ENCODE results near the gene RHBDL1.

Gene RHBDL1

DNA sequence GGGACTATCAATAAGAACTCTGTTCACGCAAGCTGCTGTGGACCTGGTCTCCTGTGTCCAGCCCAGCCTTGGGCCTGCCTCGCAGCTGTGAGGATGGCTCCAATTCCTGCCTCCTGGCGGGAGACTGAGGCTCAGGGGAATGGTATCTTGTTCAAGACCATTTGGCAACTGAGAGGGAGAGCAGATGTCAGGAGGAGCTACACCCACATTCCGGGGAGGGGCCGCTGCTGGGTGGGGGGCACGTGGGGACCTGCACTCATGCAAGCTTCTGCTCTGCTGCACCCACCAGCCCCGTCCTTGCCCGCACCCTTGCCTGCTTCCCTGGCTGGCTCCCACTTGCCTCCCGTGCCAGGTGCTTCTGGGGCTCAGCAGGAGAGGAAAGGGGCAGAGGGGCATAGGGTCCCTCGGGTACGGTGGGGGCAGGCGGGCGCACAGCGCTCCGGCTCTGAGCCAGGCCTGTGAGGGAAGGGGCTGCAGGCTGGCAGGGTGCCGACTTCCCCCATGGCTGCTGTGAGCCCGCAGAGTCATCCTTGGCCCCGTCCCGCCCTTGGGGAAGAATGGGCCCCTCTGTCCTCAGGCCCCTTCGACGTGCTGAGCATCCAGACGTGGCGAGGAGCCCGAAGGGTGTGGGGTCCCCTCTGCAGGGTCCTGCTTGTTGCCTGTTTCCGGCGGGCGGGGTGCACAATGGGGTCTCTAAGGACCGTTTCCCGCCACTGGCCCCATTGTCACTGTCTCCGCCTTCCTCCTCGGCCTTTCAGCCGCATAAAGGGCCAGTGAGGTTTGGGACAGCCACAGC is 42.2 kb downstream of the RHBDL1 start:
- no peaks in the 10 kb centered on the region for H3K36me3 ChIP-seq (ENCODE audit: insufficient read depth, low read length)
- H2AFZ ChIP-seq (ENCODE audit: low read length, unreplicated experiment): no peak overlapping the region
- H3K27ac ChIP-seq (ENCODE audit: low read depth, low read length): no peak overlapping the region
- peaks cover 17% of the 10 kb centered on the region for H3K4me1 ChIP-seq (ENCODE audit: control insufficient read depth, insufficient read depth, low read length, unreplicated experiment)
- H3K79me2 ChIP-seq (ENCODE audit: control insufficient read depth, insufficient read depth, low read length, unreplicated experiment): no peaks in the 10 kb centered on the region
- no peak overlapping the region for H3K4me3 ChIP-seq (ENCODE audit: low read depth, low read length)
- H3K27me3 ChIP-seq (ENCODE audit: insufficient read depth, low read length): no peaks in the 10 kb centered on the region

DNA sequence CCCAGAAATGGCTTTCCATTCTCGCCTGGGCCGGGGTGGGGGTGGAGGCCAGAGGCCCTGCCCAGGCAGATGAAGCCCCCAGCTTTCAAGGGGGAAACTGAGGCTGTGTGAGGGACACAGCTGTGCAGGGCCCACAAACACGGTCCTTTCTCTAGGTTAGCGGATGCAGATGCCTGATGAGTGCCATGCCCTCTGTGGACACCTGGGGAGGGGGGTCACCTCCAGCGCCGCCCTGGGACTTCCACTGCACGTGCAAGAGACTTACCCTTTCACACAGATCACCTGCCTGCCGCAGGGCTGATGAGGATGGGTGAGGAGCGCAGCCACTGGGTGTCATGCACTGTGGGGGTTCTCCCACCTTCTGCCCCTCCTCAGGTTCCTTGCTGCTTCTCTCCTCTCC is 42.9 kb downstream of the RHBDL1 start:
- Histone ChIP-seq H3K4me3 (ENCODE audit: low read depth, low read length) (no peak overlapping the region), H3K27ac (ENCODE audit: low read depth, low read length) (no peak overlapping the region), H3K4me1 (ENCODE audit: control insufficient read depth, insufficient read depth, low read length, unreplicated experiment) (peaks cover 17% of the 10 kb centered on the region), H3K27me3 (ENCODE audit: insufficient read depth, low read length) (no peaks in the 10 kb centered on the region), H3K79me2 (ENCODE audit: control insufficient read depth, insufficient read depth, low read length, unreplicated experiment) (no peaks in the 10 kb centered on the region), H2AFZ (ENCODE audit: low read length, unreplicated experiment) (no peak overlapping the region), H3K36me3 (ENCODE audit: insufficient read depth, low read length) (no peaks in the 10 kb centered on the region)

DNA sequence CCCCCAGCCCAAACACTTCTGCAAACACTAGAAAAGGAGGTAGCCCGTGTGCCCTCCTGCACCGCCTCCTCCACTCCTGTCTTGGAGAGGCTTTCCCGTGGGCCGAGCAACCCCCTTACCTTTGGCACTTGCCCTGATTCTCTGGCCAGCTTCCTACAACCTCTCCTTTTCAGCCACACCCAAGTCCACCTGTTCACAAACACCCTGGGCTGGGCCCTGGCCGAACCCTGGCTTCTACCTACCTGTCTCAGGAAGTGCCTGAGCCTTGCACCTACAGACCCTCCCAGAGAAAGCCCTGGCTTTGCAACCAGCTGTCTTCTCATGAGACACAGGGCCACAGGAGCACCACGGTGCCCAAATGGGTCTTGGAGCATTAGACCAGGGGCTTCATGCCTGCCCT is 43.5 kb downstream of the RHBDL1 start:
- no peak overlapping the region; the same call in 1 of the 2 replicates for H3K4me3 ChIP-seq (ENCODE audit: low read depth, low read length)
- H3K36me3 ChIP-seq (ENCODE audit: insufficient read depth, low read length): no peaks in the 10 kb centered on the region
- H3K4me1 ChIP-seq (ENCODE audit: control insufficient read depth, insufficient read depth, low read length, unreplicated experiment): peaks cover 17% of the 10 kb centered on the region
- H3K27ac ChIP-seq (ENCODE audit: low read depth, low read length): no peak overlapping the region
- H2AFZ ChIP-seq (ENCODE audit: low read length, unreplicated experiment): no peak overlapping the region
- H3K79me2 ChIP-seq (ENCODE audit: control insufficient read depth, insufficient read depth, low read length, unreplicated experiment): no peaks in the 10 kb centered on the region
- no peaks in the 10 kb centered on the region for H3K27me3 ChIP-seq (ENCODE audit: insufficient read depth, low read length)

DNA sequence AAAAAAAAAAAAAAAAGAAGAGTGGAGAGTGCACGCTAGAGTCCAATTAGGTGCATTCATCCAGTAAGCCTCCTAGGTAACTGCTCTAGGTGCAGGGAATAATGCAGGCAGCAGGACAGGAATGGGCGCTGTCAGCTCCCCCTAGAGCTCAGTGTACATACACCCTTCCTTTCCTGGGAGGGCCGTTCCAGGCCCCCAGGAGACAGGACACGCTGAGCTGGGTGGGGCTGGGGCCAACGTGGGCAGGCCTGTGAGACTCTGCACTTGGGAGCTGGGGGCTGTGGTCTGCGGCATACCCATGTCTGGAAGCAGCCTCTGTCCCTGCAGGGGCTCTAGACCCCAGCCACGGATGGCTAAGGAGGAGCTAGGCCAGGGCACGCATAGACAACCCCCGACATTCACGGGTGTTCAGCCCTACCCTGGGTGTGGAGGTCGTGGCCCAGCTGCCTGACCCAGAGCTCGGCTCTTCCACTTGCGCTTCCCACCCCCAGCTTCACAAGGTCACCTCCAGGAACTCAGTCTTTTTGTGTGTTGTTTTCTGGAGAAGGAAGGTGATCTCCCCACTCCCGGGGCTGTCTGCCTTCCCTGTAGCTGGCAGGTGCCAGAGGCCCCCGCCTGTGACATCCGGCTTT is 44.5 kb downstream of the RHBDL1 start:
- Histone ChIP-seq H3K27ac (ENCODE audit: low read depth, low read length) (peak overlapping the region; percentile 57), H3K4me1 (ENCODE audit: control insufficient read depth, insufficient read depth, low read length, unreplicated experiment) (peaks cover 13% of the 10 kb centered on the region)

DNA sequence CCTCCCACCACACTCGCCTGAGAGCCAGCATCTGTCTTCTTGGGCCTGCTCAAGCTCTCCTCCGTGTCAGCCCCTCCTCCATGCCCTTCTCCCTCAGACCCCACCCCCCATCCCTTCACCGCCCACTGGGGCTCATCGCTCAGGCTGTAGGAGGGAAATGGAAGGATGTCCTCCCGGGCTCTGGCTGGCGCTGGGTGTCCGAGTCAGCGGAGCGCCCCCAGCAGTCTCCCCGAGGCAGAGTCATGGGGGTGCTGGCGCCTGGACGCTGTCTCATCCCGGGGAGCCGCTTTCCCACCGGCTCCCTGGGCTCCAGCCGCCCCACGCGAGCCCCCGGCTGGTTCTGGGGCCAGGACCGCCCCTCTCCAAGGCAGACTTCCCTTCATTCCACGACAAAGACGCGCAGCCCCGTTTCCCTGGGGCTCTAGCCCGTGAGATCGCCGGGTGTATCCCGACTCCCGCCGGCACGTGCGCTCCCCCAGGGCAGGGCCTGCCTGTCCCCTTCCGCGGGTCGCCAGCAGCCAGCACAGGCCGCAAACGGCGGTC is 45.0 kb downstream of the RHBDL1 start:
- H2AFZ ChIP-seq (ENCODE audit: low read length, unreplicated experiment): peak overlapping the region; percentile 34
- no peaks in the 10 kb centered on the region for H3K36me3 ChIP-seq (ENCODE audit: insufficient read depth, low read length)
- no peaks in the 10 kb centered on the region for H3K79me2 ChIP-seq (ENCODE audit: control insufficient read depth, insufficient read depth, low read length, unreplicated experiment)
- H3K27me3 ChIP-seq (ENCODE audit: insufficient read depth, low read length): no peaks in the 10 kb centered on the region
- peaks cover 13% of the 10 kb centered on the region for H3K4me1 ChIP-seq (ENCODE audit: control insufficient read depth, insufficient read depth, low read length, unreplicated experiment)
- H3K27ac ChIP-seq (ENCODE audit: low read depth, low read length): peak overlapping the region; percentile 57
- H3K4me3 ChIP-seq (ENCODE audit: low read depth, low read length): peak overlapping the region; percentile 84

More for the DNA sequence above, 44.5 kb downstream of the RHBDL1 start:
- Histone ChIP-seq H3K79me2 (ENCODE audit: control insufficient read depth, insufficient read depth, low read length, unreplicated experiment) (no peaks in the 10 kb centered on the region), H3K4me3 (ENCODE audit: low read depth, low read length) (peak overlapping the region; percentile 84), H2AFZ (ENCODE audit: low read length, unreplicated experiment) (no peak overlapping the region), H3K27me3 (ENCODE audit: insufficient read depth, low read length) (no peaks in the 10 kb centered on the region), H3K36me3 (ENCODE audit: insufficient read depth, low read length) (no peaks in the 10 kb centered on the region)

DNA sequence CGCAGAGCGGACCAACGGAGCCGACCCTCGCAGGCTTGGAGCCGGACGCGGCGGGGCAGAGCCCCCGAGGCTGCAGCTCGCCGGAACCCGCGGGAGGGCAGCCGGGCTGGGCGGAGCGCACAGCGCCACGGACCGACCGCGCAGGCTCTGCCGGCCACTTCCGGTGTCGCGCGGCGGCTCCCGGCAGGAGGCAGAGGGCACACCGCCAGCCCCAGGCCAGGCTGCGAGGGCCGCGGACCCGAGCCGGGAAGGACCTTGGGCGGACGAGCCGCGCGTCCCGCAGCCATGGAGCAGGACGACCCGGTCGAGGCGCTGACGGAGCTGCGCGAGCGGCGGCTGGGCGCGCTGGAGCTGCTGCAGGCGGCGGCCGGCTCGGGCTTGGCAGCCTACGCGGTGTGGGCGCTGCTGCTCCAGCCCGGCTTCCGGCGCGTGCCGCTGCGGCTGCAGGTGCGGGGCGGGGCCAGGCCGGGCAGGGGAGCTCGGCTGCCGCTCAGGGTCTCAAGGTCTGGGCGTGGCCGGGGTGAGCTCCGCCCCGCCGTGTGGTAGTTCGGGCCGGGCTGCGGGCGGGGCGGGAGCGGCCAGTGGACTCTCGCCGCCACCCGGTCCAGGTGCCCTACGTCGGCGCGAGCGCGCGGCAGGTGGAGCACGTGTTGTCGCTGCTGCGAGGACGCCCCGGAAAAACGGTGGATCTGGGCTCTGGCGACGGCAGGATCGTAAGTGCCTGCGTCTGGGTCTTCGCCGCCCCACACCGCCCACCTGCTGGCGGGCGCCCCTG is 45.7 kb downstream of the RHBDL1 start, which contains the start of gene ANTKMT:
Gene ANTKMT (plus strand): TSS at position 157 of the 775 bp plus-strand sequence. CDS start 129 bp downstream, at position 286.
- Histone ChIP-seq H3K79me2 (ENCODE audit: control insufficient read depth, insufficient read depth, low read length, unreplicated experiment) (no peaks in the 10 kb centered on the region), H3K27me3 (ENCODE audit: insufficient read depth, low read length) (no peaks in the 10 kb centered on the region), H3K4me1 (ENCODE audit: control insufficient read depth, insufficient read depth, low read length, unreplicated experiment) (peaks cover 13% of the 10 kb centered on the region), H2AFZ (ENCODE audit: low read length, unreplicated experiment) (peak within 1 kb of the TSS; percentile 34), H3K27ac (ENCODE audit: low read depth, low read length) (peak within 1 kb of the TSS; percentile 57), H3K4me3 (ENCODE audit: low read depth, low read length) (peak within 1 kb of the TSS; percentile 84), H3K36me3 (ENCODE audit: insufficient read depth, low read length) (no peaks in the 10 kb centered on the region)

DNA sequence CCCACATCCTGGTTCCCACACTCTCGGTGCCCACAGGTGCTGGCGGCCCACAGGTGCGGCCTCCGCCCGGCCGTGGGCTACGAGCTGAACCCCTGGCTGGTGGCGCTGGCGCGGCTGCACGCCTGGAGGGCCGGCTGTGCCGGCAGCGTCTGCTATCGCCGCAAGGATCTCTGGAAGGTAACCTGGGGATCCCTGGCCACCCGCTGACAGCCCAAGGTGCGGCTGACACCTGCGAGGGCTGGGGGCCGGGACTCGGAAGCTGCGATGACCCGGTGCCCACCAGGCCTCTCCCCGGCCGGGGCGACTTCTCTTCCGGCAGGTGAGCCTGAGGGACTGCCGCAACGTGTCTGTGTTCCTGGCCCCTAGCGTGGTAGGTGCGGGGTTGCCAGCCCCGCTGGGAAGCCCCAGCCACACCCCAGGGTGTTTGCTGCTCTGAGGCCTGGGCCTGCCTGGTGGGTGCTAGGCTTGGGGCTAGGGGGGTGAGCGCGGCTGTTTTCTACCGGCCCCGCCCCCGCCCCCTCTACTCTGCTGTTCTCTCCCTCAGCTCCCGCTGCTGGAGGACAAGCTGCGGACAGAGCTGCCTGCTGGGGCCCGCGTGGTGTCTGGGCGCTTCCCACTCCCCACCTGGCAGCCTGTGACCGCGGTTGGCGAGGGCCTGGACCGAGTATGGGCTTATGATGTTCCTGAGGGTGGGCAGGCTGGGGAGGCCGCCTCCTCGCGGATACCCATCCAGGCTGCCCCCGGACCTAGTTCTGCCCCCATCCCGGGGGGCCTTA is 46.5 kb downstream of the RHBDL1 start:
- peak overlapping the region; percentile 84 for H3K4me3 ChIP-seq (ENCODE audit: low read depth, low read length)
- no peaks in the 10 kb centered on the region for H3K79me2 ChIP-seq (ENCODE audit: control insufficient read depth, insufficient read depth, low read length, unreplicated experiment)
- H2AFZ ChIP-seq (ENCODE audit: low read length, unreplicated experiment): no peak overlapping the region
- H3K4me1 ChIP-seq (ENCODE audit: control insufficient read depth, insufficient read depth, low read length, unreplicated experiment): peaks cover 13% of the 10 kb centered on the region
- H3K27ac ChIP-seq (ENCODE audit: low read depth, low read length): no peak overlapping the region
- no peaks in the 10 kb centered on the region for H3K36me3 ChIP-seq (ENCODE audit: insufficient read depth, low read length)
- H3K27me3 ChIP-seq (ENCODE audit: insufficient read depth, low read length): no peaks in the 10 kb centered on the region

DNA sequence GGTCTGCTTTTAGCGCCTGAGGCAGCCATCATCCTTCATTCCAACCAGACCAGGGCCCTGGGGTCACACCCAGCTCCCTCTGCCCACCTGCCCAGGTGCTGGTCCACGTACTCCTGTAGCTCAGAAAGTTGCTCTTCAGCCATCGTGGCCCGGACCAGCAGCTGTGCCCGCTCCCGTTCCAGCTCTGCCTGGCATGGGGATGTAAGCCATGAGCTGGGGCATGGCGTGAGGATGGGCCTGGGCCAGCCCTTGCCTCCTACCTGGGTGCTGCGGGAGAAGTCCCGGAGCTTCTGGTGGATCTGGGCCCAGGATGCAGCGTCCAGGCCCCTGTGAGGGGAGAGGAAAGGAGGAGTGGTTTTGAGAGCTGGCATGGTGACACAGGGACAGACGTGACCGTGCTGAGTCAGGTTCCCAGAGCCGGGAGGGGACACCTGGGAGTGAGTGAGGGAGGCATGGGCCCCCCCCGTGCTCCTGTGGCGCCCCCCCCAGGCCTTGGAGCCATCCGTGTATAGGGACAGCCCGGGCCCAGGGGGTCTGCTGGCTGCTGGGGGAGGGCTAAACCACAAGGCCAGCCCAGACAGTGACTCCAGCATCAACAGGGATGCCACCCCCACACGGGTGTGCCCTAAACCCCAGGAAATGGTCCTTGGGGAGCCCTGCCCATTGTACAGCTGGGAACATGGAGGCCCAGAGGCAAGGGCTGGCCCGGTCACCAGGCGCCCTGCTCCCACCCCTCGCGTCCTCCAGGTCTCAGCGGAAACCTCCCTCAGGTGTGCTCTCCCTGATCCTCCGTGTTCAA is 47.6 kb downstream of the RHBDL1 start:
- no peak overlapping the region for H2AFZ ChIP-seq (ENCODE audit: low read length, unreplicated experiment)
- H3K79me2 ChIP-seq (ENCODE audit: control insufficient read depth, insufficient read depth, low read length, unreplicated experiment): no peaks in the 10 kb centered on the region
- no peak overlapping the region for H3K4me3 ChIP-seq (ENCODE audit: low read depth, low read length)
- no peaks in the 10 kb centered on the region for H3K36me3 ChIP-seq (ENCODE audit: insufficient read depth, low read length)
- H3K4me1 ChIP-seq (ENCODE audit: control insufficient read depth, insufficient read depth, low read length, unreplicated experiment): peaks cover 13% of the 10 kb centered on the region
- no peaks in the 10 kb centered on the region for H3K27me3 ChIP-seq (ENCODE audit: insufficient read depth, low read length)
- no peak overlapping the region for H3K27ac ChIP-seq (ENCODE audit: low read depth, low read length)

DNA sequence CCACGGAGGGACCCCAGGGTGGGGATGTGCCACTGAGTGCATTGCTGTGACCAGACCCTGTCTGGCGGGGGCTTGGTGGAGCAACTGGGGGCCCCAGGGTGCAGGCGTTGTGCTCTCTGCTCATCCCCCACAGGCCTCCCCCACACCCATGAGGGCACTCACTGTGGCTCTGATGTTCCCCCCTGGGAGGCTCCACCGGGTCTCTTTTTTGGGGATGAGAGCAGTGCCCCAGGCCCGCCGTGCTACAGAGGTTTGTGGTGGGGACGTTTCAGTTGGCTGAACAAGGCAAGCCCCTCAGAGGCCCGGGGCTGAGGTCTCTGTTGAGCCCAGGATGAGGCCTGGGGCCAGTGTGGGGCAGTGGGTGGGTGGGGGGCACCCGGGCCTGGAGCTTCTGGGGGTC is 48.2 kb downstream of the RHBDL1 start:
- H3K4me1 ChIP-seq (ENCODE audit: control insufficient read depth, insufficient read depth, low read length, unreplicated experiment): peaks cover 13% of the 10 kb centered on the region
- no peaks in the 10 kb centered on the region for H3K36me3 ChIP-seq (ENCODE audit: insufficient read depth, low read length)
- H3K27ac ChIP-seq (ENCODE audit: low read depth, low read length): no peak overlapping the region
- H3K27me3 ChIP-seq (ENCODE audit: insufficient read depth, low read length): no peaks in the 10 kb centered on the region
- H3K4me3 ChIP-seq (ENCODE audit: low read depth, low read length): no peak overlapping the region
- H3K79me2 ChIP-seq (ENCODE audit: control insufficient read depth, insufficient read depth, low read length, unreplicated experiment): no peaks in the 10 kb centered on the region
- H2AFZ ChIP-seq (ENCODE audit: low read length, unreplicated experiment): no peak overlapping the region
